Limb (tissue), 2 donors: Measurements from ENCODE around the gene WWC2.
A peak's percentile ranks its signal among the peaks of the same experiment; 100 is the strongest.
"Not testable (repeated sequence)": the region's sequence is repeated elsewhere in the genome, so short reads cannot be mapped to it uniquely, and the experiment has no call there.

ENCODE experiments used
- DNase-seq, 2 donors: peaks; one replicate each; pipeline ENCODE4 v3.0.0-alpha.2; 2016; ENCODE audit errors: extremely low spot score in 2 of 2

WWC2 gene

DNA sequence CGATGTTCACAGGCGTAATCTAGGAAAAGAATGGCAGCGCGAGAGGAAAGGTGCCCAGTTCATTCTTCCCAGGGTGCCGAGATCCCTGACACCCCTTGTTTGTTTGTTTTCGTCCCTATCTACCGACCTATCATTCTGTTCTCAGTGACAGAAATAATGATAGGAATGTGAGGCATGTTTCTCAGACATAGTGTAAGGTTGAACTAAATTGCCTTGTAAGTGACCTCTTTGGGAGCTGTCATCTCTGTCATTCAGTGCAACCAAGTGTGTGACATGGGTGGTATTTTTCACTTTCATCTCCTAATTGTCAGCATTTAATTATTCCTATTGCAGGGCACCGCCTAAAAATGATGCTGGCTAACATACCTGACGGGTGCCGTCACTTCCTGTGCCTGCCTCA, 196.7 kb downstream of the WWC2 start:
- no peak for DNase-seq

DNA sequence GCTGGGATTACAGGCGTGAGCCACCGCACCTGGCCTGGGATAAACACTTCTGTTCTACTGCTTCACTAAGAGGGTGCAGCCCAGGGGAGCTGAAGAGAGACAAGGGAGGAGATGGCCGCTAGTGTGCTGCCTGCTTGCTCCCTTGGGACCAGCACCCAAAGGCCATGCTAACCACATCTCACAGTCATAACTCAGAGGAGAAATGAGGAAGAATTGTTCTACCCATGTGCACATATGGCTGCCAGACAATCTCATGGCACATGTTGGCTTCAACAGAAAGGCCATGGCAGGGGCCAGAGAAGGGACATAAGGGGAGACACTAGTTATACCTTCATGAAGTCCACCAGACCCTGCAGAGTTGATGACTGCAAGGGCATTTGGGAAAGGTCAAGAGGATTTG, 198.6 kb downstream of the WWC2 start:
- DNase-seq: no peak

DNA sequence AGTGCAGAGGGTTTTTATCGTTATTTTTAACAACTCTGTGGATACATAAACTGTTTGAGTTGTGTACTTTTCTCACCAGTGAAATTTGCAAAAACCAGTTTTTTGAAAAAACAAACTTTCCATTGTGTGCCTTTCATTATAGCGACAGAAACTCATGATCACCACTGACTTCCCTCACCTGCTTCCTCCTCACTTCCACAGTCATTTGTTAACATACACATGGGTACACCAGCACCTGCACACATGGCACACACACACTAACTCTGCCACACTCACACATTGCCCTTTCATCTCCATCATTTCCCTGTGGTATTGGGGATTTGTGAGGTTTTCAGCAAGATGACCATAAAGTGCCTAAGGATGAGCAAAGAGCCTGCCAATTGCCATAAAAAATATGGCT, 200.4 kb downstream of the WWC2 start:
- DNase-seq: no peak

DNA sequence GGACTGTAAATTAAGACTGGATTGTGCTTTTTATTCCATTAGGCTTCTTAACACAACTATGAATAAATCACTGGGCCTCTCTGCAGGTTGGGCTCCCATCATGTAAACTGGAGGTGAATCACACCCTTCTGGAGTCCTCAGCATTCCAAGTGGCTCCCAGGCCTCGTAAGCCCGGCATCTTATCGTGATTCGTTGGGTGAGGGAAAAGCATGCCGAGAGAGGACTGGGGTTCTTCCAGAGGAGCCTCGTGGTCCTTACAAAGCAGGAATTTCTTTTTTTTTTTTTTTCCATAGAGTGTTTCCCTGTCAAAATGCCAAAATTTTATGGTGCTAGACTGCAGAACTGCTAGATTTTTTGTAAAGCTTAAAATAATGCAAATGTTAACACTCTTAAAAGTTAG, 201.0 kb downstream of the WWC2 start:
- DNase-seq: no peak

DNA sequence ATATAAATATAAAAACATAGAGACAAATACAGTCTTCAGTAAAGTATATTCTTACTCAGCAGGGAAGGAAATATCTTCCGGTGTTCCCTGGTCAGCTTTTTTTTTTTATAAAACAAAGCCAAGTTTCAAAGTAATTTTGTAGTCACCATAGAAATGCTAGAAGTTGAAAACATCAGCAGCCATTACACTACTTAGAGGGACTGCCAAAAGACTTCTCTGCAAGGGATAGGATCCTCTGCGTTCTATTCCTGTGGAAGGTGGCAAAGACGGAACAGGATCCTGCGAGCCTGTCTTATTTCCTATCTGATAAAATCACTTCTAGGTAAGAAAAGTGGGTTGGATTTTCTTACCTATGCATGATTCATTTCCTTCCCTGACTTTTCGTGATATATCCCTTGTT, 201.6 kb downstream of the WWC2 start:
- peak in 1 of 2 donors; percentile 15 for DNase-seq

DNA sequence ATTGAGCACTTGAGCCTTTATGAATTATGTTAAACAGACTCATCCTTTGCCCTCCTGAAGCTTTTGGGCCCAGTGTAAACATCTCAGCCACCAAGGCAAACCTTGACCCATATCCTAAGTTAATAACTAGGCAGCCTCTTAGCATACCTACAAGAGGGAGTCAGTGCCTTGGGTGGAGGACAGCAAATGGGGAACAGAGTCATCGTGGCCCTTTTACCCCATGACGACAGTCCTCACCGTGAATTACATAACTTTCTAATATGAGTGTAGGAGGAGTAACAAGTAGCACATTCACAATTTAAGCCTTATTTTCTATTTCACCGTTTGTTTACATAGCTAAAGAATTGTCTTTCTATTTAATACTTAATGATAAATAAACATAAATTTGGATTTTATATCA, 204.2 kb downstream of the WWC2 start:
- no peak for DNase-seq

- no peak for DNase-seq
Observed at GRCh38 chr4:183304067-183304466, 205.0 kb downstream of the WWC2 start.

- no peak for DNase-seq
Observed at GRCh38 chr4:183304538-183304937, 205.5 kb downstream of the WWC2 start.

DNA sequence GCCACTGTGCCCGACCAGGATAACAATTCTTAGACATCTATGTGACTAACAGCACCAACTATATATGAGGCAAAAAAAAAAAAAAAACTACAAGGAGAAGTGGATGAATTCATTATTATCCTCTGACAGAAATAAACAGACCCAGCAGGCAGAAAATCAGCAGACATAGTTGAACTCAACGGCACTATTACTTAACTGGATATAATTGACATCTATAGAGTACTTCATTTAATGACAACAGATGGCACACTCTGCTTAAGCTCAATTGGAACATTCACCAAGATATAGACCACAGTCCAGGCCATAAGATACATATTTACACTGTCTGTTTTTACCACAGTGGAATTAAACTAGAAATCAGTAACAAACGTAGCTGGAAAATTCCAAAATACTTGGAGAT, 207.8 kb downstream of the WWC2 start:
- no peak for DNase-seq

DNA sequence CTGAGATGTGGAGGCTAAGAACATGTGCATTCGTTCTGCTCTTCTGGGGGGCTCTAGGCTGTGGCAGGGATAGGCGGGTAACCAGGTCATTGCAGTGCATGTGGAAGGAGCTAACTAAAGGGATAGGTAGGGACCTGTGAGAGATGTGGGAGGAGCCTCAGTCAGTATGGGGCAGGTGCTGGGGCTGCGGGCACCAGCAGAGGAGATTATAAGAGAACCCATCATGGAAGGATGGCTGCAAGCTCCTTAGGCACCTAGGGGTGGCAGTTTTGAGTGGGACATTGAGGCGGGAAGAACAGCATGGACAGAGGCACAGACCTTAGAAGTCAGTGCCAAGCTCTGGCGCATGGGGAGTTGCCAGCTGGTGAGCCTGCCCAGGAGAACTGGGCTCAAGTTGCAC, 213.8 kb downstream of the WWC2 start:
- DNase-seq: no peak

- no peak for DNase-seq
Observed at GRCh38 chr4:183314336-183314735, 215.3 kb downstream of the WWC2 start.

DNA sequence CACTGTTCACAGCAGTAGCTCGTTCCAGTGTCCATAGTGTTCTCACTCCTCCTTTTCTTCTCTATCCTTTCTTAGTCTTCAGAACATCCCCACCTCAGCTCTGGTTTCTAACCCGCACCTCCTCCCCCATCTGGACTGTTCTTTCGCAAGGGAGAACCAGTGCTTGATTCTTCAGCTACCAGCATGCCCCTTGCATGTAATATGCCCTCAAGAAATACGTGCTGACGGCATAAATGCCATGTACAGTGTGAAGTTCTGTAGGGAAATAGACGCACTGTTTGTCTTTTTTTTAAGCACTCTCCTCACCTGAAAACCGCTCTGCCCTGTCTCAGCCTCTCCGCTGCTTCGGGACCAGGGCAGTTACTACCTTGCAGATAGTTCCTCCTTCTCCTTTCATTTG, 215.7 kb downstream of the WWC2 start:
- DNase-seq: no peak

DNA sequence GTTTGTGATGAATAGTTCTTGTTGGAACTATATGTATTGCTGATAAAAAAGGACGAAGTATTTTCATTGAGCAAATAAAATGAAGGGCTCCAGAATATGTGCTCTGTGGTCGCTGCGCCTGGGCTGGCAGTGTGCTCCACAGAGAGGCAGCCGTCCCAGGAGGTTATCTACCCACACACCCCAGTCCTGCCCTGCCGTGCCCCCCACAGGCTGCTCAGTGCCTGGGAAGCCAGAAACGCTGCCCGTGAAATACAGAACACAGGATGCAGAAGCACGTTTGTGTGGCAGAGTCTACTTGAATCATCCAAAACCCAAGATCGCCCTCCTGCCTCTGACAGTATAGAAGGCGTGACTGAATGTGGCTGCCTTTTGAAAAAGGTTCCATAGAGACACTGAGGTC, 219.6 kb downstream of the WWC2 start:
- no peak for DNase-seq

DNA sequence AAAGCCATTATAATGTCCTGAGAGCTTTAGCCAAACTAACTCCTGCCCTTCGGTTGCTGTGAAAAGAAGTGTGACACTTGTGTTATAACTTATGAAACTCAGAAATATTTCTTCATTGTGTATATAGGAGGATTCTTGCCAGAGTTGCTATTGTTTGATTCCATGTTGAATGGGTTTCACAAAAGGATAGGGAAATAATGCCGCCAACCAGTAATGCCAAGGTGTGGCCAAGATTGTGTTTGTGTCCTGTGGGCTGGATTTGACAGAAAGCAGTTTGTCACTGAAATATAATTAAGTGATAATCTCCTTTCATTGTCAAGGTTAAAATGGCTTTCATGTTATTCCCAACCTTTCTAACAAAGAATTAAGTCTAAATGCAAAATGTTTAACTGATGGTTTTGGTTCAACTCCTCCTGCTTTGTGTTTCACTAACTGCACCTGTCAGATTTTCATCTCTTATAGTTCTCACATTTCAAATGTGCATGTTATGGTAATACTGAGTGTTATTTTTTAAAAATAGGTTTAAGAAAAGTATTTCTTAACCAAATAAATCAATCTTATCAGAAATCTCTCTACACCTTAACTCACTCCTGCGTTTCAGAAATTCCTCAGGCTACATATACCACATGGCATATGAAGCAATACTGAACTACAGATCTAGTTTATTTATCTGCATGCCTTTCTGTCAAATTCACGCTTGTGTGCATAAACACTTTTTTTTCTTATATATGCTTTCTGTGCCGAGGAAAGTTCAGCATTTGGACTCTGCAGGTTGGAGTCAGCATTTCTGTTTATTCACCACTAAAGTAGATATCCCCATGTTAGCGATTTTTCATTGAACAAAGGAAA, 221.4 kb downstream of the WWC2 start, which contains the start of gene CLDN22:
TSS of gene CLDN22 (minus strand) at position 66 of the 849 bp plus-strand sequence. CDS start at position 8, 58 bp downstream.
- DNase-seq: no peak

GRCh38 chr4:183321079-183321478, 222.0 kb downstream of the WWC2 start:
- no peak for DNase-seq

GRCh38 chr4:183321516-183321915, 222.5 kb downstream of the WWC2 start:
- DNase-seq: no peak

GRCh38 chr4:183322326-183322725, 223.3 kb downstream of the WWC2 start, which contains the start of gene CLDN24:
Gene CLDN24, minus strand, starts transcription at chr4:183322426. Its CDS starts 0 bp downstream, at chr4:183322426.
- no peak for DNase-seq

- DNase-seq: no peak
Observed at GRCh38 chr4:183323295-183323694, 224.2 kb downstream of the WWC2 start.

DNA sequence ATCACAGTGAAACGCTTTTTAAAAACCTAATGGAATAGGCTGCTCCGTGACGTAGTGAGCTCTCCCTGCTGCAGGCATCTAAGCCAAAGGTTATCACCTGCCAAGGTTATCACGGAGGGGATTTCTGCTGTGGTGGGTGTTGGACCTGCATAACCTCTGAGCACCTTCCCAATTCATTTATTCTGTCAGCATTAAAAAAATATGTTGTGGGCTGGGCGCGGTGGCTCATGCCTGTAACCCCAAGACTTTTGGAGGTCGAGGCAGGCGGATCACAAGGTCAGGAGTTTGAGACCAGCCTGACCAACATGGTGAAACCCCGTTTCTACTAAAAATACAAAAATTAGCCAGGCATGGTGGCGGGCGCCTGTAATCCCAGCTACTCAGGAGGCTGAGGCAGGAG, 225.0 kb downstream of the WWC2 start:
- not testable (repeated sequence) for DNase-seq

DNA sequence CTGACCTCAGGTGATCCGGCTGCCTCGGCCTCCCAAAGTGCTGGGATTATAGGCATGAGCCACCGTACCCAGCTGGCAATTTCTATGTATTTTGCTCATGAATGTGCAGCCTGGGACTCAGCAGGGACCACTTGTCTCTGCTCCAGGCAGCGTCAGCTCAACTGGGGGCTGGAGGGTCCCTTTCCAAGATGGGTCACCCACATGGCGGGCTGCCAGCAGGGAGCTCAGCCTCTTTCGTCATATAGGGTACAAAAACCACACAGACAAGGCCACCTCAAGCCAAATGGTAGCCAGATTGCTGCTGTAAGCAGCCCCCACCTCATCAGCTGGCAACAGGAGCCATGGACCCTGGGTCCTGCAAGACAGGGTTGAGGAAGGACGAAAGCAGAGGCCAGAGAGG, 225.6 kb downstream of the WWC2 start:
- DNase-seq: no peak

- not testable (repeated sequence) for DNase-seq
Observed at GRCh38 chr4:183326387-183326786, 227.3 kb downstream of the WWC2 start.

DNA sequence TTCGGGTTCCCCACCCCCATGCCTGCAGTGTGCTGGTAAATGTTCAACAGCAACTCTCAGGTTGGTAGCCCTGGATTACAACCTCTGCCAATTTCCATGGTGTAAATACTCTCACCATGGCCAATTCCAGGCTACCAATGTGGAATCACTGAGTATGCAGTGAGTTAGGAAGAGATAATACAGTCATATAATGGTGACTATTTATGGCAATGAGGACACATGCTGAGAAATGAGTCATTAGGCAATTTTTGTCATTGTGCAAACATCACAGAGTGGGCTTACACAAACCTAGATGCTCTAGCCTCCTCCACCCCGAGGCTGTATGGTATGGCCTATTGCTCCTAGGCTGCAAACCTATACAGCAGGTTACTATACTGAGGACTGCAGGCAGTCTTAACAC, 227.8 kb downstream of the WWC2 start:
- no peak for DNase-seq

DNA sequence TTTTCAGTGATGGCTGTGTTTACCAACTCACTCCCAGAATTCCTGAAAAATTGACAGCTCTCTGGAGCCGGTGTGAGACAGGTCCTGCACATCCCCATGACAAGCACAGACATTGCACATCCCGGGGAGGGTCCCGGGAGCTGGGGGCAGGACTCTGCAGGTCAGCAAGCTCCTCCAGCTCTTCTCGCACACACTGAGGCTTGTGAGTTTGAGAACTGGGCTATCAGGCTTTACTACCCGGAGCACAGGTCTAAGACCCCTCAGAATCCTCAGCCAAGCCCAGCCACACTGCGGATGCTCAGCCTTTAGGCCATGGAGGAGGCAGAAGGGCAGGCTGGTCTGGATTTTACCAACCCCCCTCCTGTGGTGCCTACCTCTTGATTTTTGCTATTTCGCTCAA, 228.8 kb downstream of the WWC2 start:
- no peak for DNase-seq
